HG03064 (cell line): ENCODE measurements around the gene ATL3.
"Not testable (repeated sequence)": the region's sequence is repeated elsewhere in the genome, so short reads cannot be mapped to it uniquely, and the experiment has no call there.

Source experiments
- ATAC-seq: cut with Tn5 transposase; IDR thresholded peaks from one replicate; pipeline ENCODE4 v1.9.1; 2021; ENCODE audit warnings: low read depth; ENCODE audit not compliant: unreplicated experiment

The ATL3 gene, protein sequence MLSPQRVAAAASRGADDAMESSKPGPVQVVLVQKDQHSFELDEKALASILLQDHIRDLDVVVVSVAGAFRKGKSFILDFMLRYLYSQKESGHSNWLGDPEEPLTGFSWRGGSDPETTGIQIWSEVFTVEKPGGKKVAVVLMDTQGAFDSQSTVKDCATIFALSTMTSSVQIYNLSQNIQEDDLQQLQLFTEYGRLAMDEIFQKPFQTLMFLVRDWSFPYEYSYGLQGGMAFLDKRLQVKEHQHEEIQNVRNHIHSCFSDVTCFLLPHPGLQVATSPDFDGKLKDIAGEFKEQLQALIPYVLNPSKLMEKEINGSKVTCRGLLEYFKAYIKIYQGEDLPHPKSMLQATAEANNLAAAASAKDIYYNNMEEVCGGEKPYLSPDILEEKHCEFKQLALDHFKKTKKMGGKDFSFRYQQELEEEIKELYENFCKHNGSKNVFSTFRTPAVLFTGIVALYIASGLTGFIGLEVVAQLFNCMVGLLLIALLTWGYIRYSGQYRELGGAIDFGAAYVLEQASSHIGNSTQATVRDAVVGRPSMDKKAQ

DNA sequence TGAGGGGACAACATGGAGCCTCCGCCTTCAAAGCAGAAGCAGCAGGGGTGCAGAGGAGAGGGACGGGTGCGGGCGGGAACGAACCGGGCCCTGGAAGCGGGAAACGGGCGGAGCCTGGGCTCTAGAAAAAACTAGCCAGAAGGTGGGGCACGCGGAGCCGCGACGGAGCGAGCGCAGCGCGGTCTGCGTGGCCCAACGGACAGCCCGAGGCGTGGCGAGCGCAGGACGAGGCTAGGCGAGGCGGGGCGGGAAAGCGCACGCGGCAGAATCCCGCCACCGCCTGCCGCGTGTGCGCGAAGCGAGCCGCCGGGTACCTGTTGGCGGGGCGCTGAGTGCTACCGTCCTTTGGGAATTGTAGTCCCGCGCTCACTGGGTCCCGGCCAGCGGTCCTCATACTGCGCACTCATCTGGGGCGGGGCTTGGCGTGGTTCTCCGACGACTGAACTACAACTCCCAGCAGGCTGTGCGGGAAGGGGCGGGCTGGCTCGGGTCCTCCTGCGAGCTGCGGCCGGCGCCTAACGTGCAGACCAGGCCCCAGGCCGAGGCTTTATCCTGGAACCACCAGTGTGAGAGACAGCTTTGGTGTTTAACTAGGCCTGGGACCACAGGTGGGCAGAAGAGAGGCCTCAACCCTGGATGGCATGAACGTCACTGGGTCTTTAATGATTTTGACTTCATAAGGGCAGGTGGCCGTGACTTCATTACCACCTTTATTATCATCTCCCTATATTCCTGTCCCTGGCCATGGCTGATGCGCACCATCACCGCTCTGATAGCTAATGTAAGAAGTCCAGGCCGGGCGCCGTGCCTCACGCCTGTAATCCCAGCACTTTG, at the start of gene ATL3:
Gene ATL3 (minus strand): TSS at position 55 of the 834 bp plus-strand sequence. CDS start 41 bp downstream, at position 14.
- peak; percentile 85 for ATAC-seq

- ATAC-seq: no peak
Measured at GRCh38 chr11:63720611-63721010, 49.4 kb upstream of the ATL3 start.

DNA sequence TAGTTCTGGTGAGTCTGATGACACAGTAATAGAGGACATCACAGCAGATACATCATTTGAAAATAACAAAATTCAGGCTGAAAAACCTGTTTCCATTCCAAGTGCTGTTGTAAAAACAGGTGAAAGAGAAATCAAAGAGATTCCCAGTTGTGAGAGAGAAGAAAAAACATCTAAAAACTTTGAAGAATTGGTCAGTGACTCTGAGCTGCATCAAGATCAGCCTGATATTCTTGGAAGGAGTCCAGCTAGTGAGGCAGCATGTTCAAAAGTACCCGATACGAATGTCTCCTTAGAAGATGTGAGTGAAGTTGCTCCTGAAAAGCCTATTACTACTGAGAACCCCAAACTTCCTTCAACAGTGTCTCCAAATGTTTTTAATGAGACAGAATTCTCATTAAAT, 48.8 kb upstream of the ATL3 start:
- ATAC-seq: no peak

DNA sequence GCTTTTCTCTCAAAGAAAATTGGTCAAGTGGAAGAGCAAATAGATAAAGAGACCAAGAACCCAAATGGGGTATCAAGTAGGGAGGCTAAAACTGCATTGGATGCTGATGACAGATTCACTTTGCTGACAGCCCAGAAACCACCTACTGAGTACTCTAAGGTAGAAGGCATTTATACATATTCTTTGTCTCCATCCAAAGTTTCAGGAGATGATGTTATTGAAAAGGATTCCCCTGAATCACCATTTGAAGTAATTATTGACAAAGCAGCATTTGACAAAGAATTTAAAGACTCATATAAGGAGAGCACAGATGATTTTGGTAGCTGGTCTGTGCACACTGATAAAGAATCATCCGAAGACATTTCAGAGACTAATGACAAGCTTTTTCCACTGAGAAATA, 47.8 kb upstream of the ATL3 start:
- no peak for ATAC-seq

GRCh38 chr11:63716046-63716445, 44.9 kb upstream of the ATL3 start:
- ATAC-seq: no peak

DNA sequence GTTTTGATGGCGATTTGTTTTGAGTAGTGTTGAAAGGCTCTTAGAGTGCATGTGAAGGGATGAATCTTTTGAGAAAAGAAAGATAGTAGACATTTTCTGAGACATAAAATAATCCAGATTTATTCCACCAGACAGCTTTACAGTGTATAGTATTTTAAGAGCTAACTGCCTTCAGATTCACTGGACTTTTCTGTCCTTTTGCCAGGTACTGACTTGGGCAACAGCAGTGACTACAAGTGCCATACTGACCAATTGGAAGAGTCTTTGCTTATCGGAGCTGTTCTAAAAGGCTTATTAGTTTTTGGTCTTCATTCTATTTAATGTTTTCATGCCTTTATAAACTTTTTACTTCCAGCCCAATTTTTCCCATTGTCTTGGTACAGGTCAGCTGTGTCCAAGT, 42.6 kb upstream of the ATL3 start:
- ATAC-seq: no peak

DNA sequence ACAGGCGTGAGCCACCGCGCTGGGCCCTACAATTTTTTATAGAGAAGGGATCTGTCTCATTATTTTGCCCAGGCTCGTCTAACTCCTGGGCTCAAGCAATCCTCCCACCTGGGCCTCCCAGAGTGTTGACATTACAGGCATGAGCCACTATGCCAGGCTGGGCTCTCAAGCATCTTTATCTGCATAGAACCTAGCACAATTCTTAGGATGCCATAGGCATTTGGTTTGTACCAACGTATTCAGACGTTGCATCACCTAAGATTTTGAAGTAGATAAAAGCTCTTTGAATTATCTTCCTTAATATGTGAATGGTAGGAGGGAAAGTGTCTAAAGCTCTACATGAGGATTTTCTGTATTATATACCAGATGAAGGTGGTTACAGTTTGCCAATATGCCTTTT, 40.7 kb upstream of the ATL3 start:
- no peak for ATAC-seq

DNA sequence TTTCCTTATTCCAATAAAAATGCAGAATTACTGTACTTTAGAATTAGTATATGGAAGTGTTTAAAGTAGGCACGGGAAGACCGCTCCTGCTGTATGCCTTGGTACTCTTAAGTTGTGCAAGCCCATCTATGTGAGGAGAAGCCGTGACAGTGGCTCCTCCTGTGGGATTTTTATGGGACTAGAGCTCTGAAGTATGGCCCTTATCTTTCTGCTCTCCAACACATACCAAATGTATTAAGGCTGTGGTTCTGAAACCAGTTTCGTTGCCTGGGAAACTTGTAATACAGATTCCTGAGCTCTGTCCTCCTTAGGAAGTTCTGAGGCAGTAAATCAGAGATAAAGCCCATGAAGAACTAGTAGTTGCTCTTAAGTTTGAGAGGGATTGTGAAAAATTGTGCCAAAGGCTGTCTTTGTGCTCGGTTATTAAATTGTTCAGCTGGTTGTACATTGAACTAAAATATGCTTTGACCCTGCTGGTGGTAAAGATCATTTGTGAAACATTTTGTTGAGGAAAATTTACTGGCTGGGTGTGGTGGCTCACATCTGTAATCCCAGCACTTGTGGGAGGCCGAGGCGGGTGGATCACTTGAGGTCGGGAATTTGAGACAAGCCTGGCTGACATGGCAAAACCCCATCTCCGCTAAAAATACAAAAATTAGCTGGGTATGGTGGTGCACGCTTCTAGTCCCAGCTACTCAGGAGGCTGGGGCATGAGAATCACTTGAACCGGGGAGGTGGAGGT, 39.5 kb upstream of the ATL3 start:
- ATAC-seq: no peak

DNA sequence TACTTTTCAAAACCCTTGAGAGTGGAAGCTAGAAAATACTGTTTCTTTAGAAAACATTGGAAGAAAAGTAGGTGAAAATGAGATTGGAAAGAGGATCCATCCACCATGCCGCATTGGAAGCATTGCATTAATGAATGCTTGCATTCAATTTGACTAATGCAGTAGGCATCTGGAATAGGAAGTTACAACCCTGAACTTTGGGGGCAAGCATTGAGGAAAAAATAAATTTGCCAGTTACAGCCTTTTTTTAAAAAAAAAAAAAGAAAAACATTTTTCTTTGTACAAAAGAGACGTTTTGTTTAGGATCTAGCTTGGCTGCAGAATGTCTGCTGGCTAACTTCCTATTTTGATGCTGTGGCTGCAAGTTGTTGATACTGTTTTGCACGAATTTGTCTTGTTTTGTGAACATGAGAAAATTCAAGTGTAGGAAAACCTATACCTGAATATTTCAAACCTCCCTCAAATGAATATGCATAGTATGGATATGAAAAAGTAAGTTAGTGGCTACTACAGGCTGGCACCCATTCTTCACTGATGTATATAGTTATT, 38.2 kb upstream of the ATL3 start:
- no peak for ATAC-seq

DNA sequence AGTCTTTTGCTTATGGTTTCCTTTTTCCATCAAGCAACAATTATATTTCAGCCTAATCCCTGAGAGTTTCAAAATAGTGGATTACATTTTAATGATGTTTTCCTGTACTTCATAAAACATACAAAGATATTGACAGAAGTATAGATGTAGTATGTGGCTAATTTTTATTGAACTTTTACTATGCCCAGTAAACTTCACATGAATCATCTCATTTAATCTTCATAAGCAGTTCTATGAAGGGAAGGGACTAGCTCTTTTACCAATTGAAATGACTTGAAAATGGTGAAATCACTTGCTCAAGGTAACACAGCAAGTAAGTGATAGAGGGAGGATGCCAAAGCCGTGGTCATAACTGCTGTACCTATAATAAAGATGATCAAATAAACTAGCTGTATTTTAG, 37.6 kb upstream of the ATL3 start:
- no peak for ATAC-seq

DNA sequence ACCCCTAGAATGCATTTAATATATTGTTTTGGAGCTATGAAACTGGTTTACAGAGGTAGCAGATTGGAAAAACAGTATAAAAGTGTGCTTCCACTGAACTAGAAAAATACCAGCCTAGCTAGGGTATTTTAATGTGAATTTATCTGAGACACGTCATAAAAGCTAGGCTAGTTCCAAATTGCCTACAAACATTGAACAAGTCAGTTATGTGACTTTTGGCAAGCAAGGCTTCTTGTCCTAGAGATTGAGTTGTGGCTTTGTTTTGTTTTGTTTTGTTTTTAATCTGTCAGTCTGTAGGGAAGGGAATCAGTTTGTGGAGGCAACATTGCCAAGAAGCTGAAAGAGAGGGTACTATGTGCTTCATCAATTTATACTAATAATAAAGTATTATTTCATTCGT, 34.4 kb upstream of the ATL3 start:
- no peak for ATAC-seq

GRCh38 chr11:63699896-63700295, 28.7 kb upstream of the ATL3 start:
- ATAC-seq: no peak

- no peak for ATAC-seq
Measured at GRCh38 chr11:63698976-63699733, 28.0 kb upstream of the ATL3 start.

GRCh38 chr11:63694596-63694995, 23.4 kb upstream of the ATL3 start:
- ATAC-seq: no peak

GRCh38 chr11:63687845-63688244, 16.7 kb upstream of the ATL3 start:
- ATAC-seq: no peak

GRCh38 chr11:63686926-63687325, 15.8 kb upstream of the ATL3 start:
- ATAC-seq: no peak

GRCh38 chr11:63685158-63685721, 14.1 kb upstream of the ATL3 start:
- ATAC-seq: not testable (repeated sequence)

GRCh38 chr11:63683133-63683991, 12.2 kb upstream of the ATL3 start:
- ATAC-seq: no peak
